SK-N-SH treated with all-trans-retinoic acid at 6 μM for 48 hours (cell line): ENCODE measurements around the gene MORC3.

Experiments
- ATAC-seq: fragments of 200-7000 bp; cut with Tn5 transposase; 3 replicates; pipeline ENCODE4 v1.9.1; 2020; ENCODE audit warnings: mild to moderate bottlenecking, moderate library complexity
- ARNTL ChIP-seq: fragments of 450-650 bp; formaldehyde crosslinking; IDR thresholded peaks from 2 replicates; pipeline ENCODE4 v1.5.0; 2020; ENCODE audit warnings: low read depth, mild to moderate bottlenecking, moderate library complexity, borderline replicate concordance
- BACH2 ChIP-seq: fragments of 250-450 bp; sonication (Bioruptor Pico); IDR thresholded peaks from 2 replicates; pipeline ENCODE4 v1.9.0; 2021; ENCODE audit warnings: mild to moderate bottlenecking, borderline replicate concordance
- CSDC2 ChIP-seq: fragments of 250-450 bp; sonication (Bioruptor Pico); IDR thresholded peaks from 2 replicates; pipeline ENCODE4 v1.5.0; 2020; ENCODE audit warnings: mild to moderate bottlenecking, moderate library complexity
- CSRNP3 ChIP-seq: fragments of 250-450 bp; sonication (Bioruptor Pico); IDR thresholded peaks from 2 replicates; pipeline ENCODE4 v1.5.1; 2021; ENCODE audit warnings: mild to moderate bottlenecking, moderate library complexity
- ESRRG ChIP-seq: fragments of 250-450 bp; sonication (Bioruptor Pico); IDR thresholded peaks from 2 replicates; pipeline ENCODE4 v1.6.1; 2021; ENCODE audit warnings: mild to moderate bottlenecking
- GLIS3 ChIP-seq: fragments of 250-450 bp; sonication (Bioruptor Pico); IDR thresholded peaks from 2 replicates; pipeline ENCODE4 v1.5.0; 2020; ENCODE audit warnings: mild to moderate bottlenecking, moderate library complexity
- ISL1 ChIP-seq: fragments of 250-450 bp; sonication (Bioruptor Pico); IDR thresholded peaks from 2 replicates; pipeline ENCODE4 v2.1.2; 2022; ENCODE audit warnings: mild to moderate bottlenecking, moderate library complexity
- OSR1 ChIP-seq: fragments of 250-450 bp; sonication (Bioruptor Pico); IDR thresholded peaks from 2 replicates; pipeline ENCODE4 v1.8.0; 2022; ENCODE audit warnings: moderate library complexity, mild to moderate bottlenecking, inconsistent platforms
- POU6F1 ChIP-seq: fragments of 250-450 bp; sonication (Bioruptor Pico); IDR thresholded peaks from 2 replicates; pipeline ENCODE4 v1.8.0; 2021; ENCODE audit warnings: low read depth, mild to moderate bottlenecking, moderate library complexity, borderline replicate concordance
- RARB ChIP-seq: fragments of 250-450 bp; sonication (Bioruptor Pico); IDR thresholded peaks from 2 replicates; pipeline ENCODE4 v1.8.0; 2021; ENCODE audit warnings: mild to moderate bottlenecking, moderate library complexity
- SNAI2 ChIP-seq: fragments of 250-450 bp; sonication (Bioruptor Pico); IDR thresholded peaks from 2 replicates; pipeline ENCODE4 v1.5.0; 2020; ENCODE audit warnings: mild to moderate bottlenecking, moderate library complexity
- TCF4 ChIP-seq: fragments of 250-450 bp; sonication (Bioruptor Pico); IDR thresholded peaks from 2 replicates; pipeline ENCODE4 v1.8.0; 2021; ENCODE audit warnings: mild to moderate bottlenecking, moderate library complexity, borderline replicate concordance
- TOX ChIP-seq: fragments of 250-450 bp; sonication (Bioruptor Pico); IDR thresholded peaks from 2 replicates; pipeline ENCODE4 v1.8.0; 2021; ENCODE audit warnings: mild to moderate bottlenecking, moderate library complexity, borderline replicate concordance
- TSHZ2 ChIP-seq: fragments of 250-450 bp; sonication (Bioruptor Pico); IDR thresholded peaks from 2 replicates; pipeline ENCODE4 v1.5.0; 2020; ENCODE audit warnings: mild to moderate bottlenecking, moderate library complexity
- ZC3H10 ChIP-seq: fragments of 250-450 bp; sonication (Bioruptor Pico); IDR thresholded peaks from 2 replicates; pipeline ENCODE4 v1.5.1; 2021; ENCODE audit warnings: mild to moderate bottlenecking, moderate library complexity
- ZFP3 ChIP-seq: fragments of 250-450 bp; sonication (Bioruptor Pico); IDR thresholded peaks from 2 replicates; pipeline ENCODE4 v1.5.0; 2020; ENCODE audit warnings: mild to moderate bottlenecking, moderate library complexity
- ZFP30 ChIP-seq: fragments of 450-650 bp; formaldehyde crosslinking; IDR thresholded peaks from 2 replicates; pipeline ENCODE4 v1.5.0; 2022; ENCODE audit warnings: mild to moderate bottlenecking, moderate library complexity
- ZNF565 ChIP-seq: fragments of 450-650 bp; formaldehyde crosslinking; conservative IDR thresholded peaks from 2 replicates; pipeline ENCODE4 v1.5.0; 2020; ENCODE audit warnings: low read depth, mild to moderate bottlenecking, moderate library complexity
- ZNF70 ChIP-seq: fragments of 450-650 bp; formaldehyde crosslinking; IDR thresholded peaks from 2 replicates; pipeline ENCODE4 v1.5.0; 2020; ENCODE audit warnings: mild to moderate bottlenecking, moderate library complexity
- ZNF8 ChIP-seq: fragments of 450-650 bp; formaldehyde crosslinking; IDR thresholded peaks from 2 replicates; pipeline ENCODE4 v1.5.0; 2020; ENCODE audit warnings: mild to moderate bottlenecking, moderate library complexity
- TF ChIP-seq, protein P1 (sequence below): fragments of 250-450 bp; sonication (Bioruptor Pico); IDR thresholded peaks from 2 replicates; pipeline ENCODE4 v1.8.0; 2020; ENCODE audit warnings: mild to moderate bottlenecking, moderate library complexity, borderline replicate concordance

The MORC3 gene

DNA sequence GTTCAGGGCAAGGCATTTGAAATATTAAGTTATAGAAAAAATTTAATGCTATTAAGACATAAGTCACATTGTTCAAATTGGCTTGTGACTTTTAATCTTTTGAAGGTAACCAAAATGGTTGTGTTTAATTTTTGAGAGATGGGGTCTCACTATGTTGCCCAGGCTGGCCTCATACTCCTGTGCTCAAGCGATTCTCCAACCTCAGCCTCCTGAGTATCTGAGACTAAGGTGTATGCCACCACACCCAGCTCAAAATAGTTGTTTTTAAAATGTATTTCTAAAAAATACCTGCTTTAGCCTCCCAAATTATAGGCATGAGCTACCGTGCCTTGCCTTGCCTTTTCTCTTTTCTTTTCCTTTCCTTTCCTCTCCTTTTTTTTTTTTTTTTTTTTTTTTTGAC lies 39.2 kb downstream of the MORC3 start:
- ATAC-seq, result no peak
- TF ChIP-seq BACH2 (CRISPR knock-in tag) (no peak), GLIS3 (CRISPR knock-in tag) (no peak), CSRNP3 (CRISPR knock-in tag) (no peak), ZNF8 (CRISPR knock-in tag) (no peak), ISL1 (CRISPR knock-in tag) (no peak), POU6F1 (no peak), TCF4 (CRISPR knock-in tag) (no peak), ARNTL (CRISPR knock-in tag) (no peak), ZFP30 (CRISPR knock-in tag) (no peak), ZC3H10 (CRISPR knock-in tag) (no peak), ZNF70 (CRISPR knock-in tag) (no peak), TOX (CRISPR knock-in tag) (no peak)
- TF ChIP-seq, protein P1, sequence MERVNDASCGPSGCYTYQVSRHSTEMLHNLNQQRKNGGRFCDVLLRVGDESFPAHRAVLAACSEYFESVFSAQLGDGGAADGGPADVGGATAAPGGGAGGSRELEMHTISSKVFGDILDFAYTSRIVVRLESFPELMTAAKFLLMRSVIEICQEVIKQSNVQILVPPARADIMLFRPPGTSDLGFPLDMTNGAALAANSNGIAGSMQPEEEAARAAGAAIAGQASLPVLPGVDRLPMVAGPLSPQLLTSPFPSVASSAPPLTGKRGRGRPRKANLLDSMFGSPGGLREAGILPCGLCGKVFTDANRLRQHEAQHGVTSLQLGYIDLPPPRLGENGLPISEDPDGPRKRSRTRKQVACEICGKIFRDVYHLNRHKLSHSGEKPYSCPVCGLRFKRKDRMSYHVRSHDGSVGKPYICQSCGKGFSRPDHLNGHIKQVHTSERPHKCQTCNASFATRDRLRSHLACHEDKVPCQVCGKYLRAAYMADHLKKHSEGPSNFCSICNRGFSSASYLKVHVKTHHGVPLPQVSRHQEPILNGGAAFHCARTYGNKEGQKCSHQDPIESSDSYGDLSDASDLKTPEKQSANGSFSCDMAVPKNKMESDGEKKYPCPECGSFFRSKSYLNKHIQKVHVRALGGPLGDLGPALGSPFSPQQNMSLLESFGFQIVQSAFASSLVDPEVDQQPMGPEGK (CRISPR knock-in tag), result no peak

GRCh38 chr21:36369064-36369685 lies 49.2 kb downstream of the MORC3 start:
- ATAC-seq, result no peak
- TF ChIP-seq ISL1 (CRISPR knock-in tag), result no peak
- no peak for TF ChIP-seq TCF4 (CRISPR knock-in tag)
- TF ChIP-seq ZNF8 (CRISPR knock-in tag), result no peak
- TF ChIP-seq POU6F1, result no peak
- no peak for TF ChIP-seq ZFP3 (CRISPR knock-in tag)
- no peak for TF ChIP-seq ZFP30 (CRISPR knock-in tag)
- no peak for TF ChIP-seq GLIS3 (CRISPR knock-in tag)
- TF ChIP-seq TOX (CRISPR knock-in tag), result no peak
- TF ChIP-seq, protein P1 (CRISPR knock-in tag), result no peak
- TF ChIP-seq CSDC2 (CRISPR knock-in tag), result no peak
- no peak for TF ChIP-seq RARB
- TF ChIP-seq CSRNP3 (CRISPR knock-in tag), result no peak
- TF ChIP-seq OSR1, result no peak
- no peak for TF ChIP-seq TSHZ2 (CRISPR knock-in tag)
- no peak for TF ChIP-seq ZNF70 (CRISPR knock-in tag)
- TF ChIP-seq ARNTL (CRISPR knock-in tag), result no peak
- no peak for TF ChIP-seq ESRRG (CRISPR knock-in tag)
- no peak for TF ChIP-seq SNAI2 (CRISPR knock-in tag)
- no peak for TF ChIP-seq BACH2 (CRISPR knock-in tag)
- no peak for TF ChIP-seq ZNF565 (CRISPR knock-in tag)
- TF ChIP-seq, all 23 proteins: peak for 0
